ENCODE measurements around the gene IKZF2. TPM values are rescaled to one million over a fixed set of nuclear protein-coding genes. Genes with fewer than 3 reads are reported as not detected.

The IKZF2 gene
- total RNA-seq, 1 experiment from 2014 or later: 1.6 TPM

DNA sequence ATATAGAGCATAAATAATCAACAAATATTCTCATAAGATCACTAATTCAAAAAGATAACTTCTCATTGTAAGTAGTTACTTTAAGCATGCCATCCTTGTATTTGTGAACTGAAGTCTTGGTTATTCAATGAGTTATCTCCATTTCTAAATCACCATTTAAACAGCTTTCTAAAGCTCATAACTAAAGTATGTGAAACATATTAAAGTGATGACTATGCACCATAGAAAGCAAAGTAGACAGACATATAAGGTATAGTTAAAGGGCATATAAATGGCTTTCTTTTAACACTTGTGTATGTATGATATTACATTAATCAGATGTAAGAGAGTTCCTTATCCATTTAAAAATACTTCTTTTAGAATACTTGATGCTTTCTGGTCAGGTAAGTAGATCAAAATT, 83.5 kb downstream of the IKZF2 start (continued):
- no peak for TF ChIP-seq CEBPB (IDR thresholded peaks at IDR 0.05; ENCODE audit: low read depth)
- TF ChIP-seq POLR2AphosphoS5 (IDR thresholded peaks at IDR 0.05; ENCODE audit: low read depth, low read length): no peak
- no peak for TF ChIP-seq EGR1 (IDR thresholded peaks at IDR 0.05; ENCODE audit: low read depth)
- no peak for TF ChIP-seq RAD21 (IDR thresholded peaks at IDR 0.05; ENCODE audit: low read depth)
- TF ChIP-seq SIN3A (IDR thresholded peaks at IDR 0.05; ENCODE audit: low read depth): no peak
- TF ChIP-seq FOSL1 (IDR thresholded peaks at IDR 0.05; ENCODE audit: low read depth): no peak
- TF ChIP-seq TCF7L2 (IDR thresholded peaks at IDR 0.05; ENCODE audit: borderline replicate concordance, extremely low read depth, insufficient read depth, insufficient read length): no peak
- TF ChIP-seq ZFX (IDR thresholded peaks at IDR 0.05): no peak

- BruUV-seq (replicated peaks): no TSS peak
- H3K36me3 ChIP-seq (ENCODE audit: control insufficient read depth in 1 of 2, insufficient read depth in 2 of 2, low read length in 2 of 2): no peaks in the 10 kb centered on the region
- H3K27me3 ChIP-seq (ENCODE audit: insufficient read depth, low read length): no peaks in the 10 kb centered on the region
- no peaks in the 10 kb centered on the region for H3K9me2 ChIP-seq (ENCODE audit: insufficient read depth)
- ChIA-PET POLR2A (no interaction called here), CTCF (no interaction called here), RAD21 (ENCODE audit: low non-redundant PET in 1 of 2, low total read pairs in 2 of 2, uncharacterized antibody in 2 of 2, unreplicated experiment in 2 of 2) (no interaction called here)
- H3K9ac ChIP-seq (ENCODE audit: low read length): no peak overlapping the region
- no peak for ATAC-seq
- H3K4me1 ChIP-seq (ENCODE audit: control insufficient read depth in 1 of 2, insufficient read depth in 2 of 2, low read length in 2 of 2): no peaks in the 10 kb centered on the region
- no peaks in the 10 kb centered on the region for H4K20me1 ChIP-seq (ENCODE audit: insufficient read depth)
- no peak for DNase-seq (ENCODE audit: low read depth, low spot score)
- intact Hi-C loops (cut with micrococcal nuclease): no loop called here
- no peak overlapping the region for H3K27ac ChIP-seq (ENCODE audit: low read depth, low read length)
- no peaks in the 10 kb centered on the region for H3K79me2 ChIP-seq (ENCODE audit: insufficient read depth, low read length)
- no peak overlapping the region for H2AFZ ChIP-seq (ENCODE audit: low read depth, low read length, poor library complexity, severe bottlenecking)
- no peak overlapping the region for H3K4me2 ChIP-seq (ENCODE audit: low read length)
- H3K4me3 ChIP-seq (replicated peaks in 1 of 2; ENCODE audit: low read depth in 1 of 2, low read length in 2 of 2): no peak overlapping the region
- no peaks in the 10 kb centered on the region for H3K9me3 ChIP-seq (ENCODE audit: control insufficient read depth in 1 of 2, insufficient read depth in 1 of 2, low read depth in 1 of 2, low read length in 2 of 2)
- TF ChIP-seq ZNF274 (IDR thresholded peaks at IDR 0.05; ENCODE audit: low read depth, low read length) (no peak), CBX3 (IDR thresholded peaks at IDR 0.05; ENCODE audit: low read depth) (no peak), SP1 (IDR thresholded peaks at IDR 0.05; ENCODE audit: low read depth) (no peak)
These were observed 85.0 kb downstream of the IKZF2 start for GRCh38 chr2:213066443-213066743.
